Measurements from ENCODE around the gene CYTH1.

DNA sequence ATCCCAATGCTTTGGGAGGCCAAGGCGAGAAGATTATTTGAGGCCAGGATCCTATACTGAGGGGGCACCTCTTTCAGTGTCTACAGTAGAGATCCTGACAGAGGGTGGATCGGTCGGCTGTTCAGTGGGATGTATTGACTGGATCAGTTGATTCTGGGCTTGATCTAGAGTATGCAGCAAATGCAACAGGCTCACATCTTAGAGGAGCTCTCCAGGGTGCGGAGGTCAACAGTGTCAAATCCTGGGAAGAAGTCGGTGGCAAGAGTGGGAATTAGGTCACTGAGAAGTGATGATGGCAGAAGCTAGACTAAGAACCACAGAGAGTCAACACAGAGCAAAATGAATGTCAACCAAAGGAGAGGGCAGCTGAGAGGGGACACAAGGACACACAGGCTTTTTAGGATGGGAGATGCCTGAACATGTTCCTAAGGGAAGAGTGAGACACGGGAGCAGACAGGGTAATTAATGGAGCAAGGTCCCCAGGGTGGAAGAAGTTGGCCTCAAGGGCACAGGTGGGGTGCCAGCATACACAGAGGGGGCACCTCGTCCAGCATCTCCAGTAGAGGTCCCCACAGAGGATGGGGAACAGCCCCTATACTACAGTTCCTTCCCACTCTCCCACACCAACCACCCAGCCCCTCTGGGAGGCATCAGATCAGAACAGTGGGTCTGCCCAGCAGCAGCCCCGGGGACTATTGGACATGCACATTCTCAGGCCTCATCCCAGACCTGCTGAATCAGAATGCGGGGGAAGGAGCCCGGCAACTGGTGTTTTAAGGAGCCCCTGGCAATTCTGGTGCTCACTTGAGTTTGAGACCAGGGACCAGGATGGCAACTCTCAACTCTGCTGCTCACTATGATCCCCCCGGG, 10.0 kb upstream of the CYTH1 start:
- no peak for TF ChIP-seq ZNF207 (IDR thresholded peaks at IDR 0.05; ENCODE audit: borderline replicate concordance)
- TF ChIP-seq JUND (IDR thresholded peaks at IDR 0.05; ENCODE audit: low read depth, low read length): no peak
- TF ChIP-seq POLR2A (IDR thresholded peaks at IDR 0.05; ENCODE audit: low read depth, low read length): no peak; the same call in 1 of the 2 replicates
- no peak for TF ChIP-seq KDM1A (IDR thresholded peaks at IDR 0.05; ENCODE audit: borderline replicate concordance)

Measured in GM12878 (cell line).